Inferior parietal cortex (tissue), 1 donor: ENCODE measurements around the gene FRMD1.

Source experiments
- DNase-seq: peaks from one replicate; pipeline ENCODE4 v3.0.0-alpha.2; 2016; ENCODE audit errors: extremely low spot score

Gene FRMD1

DNA sequence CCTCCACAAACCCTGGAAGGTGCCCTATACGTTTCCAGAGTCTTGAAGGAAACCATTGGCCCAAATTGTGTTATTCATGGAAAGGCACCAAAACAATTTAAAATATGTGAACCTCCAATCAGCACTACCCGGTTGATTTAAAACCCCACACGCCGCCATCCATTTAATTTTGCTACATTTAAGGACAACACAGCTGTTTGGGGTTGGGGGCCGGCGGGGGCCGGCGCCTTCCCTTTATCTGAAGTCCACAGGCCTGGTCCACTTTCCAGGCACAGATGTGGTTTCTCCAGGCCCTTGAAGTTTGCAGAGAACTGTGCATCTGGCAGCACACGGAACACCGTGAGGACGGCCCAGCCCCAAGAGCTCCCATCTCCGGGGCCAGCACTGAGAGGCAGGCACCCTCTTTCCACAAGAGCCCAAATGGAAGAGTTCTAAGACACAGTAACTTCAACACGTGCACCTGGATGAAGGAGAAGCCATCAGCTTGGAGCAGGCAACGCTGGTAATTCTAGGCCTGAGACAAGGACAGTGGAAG lies 16.8 kb upstream of the FRMD1 start:
- no peak for DNase-seq

DNA sequence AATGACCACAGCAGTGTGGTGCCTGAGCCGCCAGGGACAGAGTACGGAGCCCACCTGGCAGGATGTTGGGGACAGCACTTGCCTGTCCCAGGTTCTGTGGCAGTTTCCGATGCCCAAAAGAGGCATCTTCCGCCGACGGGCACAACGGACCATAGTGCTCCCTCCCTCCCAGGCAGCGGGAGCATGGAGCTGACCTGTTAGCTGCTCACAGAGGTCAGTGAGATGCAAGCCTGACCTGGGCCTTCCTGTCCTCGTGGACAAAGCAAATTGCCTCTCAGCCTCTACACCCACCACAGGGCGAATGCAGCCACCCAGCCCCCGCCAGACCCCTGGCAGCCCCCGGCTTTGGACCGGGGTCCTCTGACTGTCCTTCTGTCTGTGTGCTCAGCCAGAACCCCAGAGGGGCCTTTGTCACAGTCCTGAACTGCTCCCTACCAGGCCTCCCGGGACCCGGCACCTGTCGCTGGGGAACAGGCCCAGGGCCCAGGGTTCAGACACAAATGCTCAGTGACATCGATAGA lies 16.2 kb upstream of the FRMD1 start:
- DNase-seq, result no peak

DNA sequence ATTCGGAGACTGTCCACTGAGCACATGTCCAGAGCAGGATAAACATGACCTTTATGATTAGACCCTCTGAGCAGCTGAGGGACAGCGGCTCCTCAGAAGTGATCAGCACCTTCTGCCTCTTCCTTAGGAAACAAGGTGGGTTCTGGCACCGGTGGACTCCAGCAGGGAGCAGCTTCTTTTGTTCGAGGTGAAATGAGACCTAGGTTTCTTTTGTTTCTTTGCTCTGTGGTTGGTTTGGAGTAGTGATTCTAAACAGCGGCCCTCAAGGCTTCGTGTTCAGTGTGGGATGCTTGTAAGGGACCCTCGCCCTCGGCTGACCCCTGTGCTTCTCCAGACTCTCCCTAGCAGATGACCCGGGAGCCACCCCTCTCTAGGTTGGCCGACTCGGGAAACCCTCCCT lies 14.6 kb upstream of the FRMD1 start:
- DNase-seq, result no peak

DNA sequence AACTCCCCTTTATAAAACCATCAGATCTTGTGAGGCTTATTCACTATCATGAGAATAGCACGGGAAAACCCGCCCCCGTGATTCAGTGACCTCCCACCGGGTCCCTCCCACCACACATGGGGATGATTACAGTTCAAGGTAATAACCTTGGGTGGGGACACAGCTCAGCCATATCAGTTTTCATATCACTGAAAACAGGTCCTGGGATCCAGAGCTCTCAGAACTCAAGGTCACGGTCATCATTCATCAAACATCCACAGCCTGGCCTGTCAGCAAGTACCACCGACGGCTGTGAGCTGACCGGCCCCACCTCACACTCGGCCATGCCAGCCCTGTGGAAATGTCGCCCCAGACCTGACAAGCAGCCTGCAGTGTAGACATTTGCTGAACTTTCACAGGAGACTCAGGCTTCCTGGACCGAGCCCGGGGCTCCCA lies 14.1 kb upstream of the FRMD1 start:
- DNase-seq, result no peak

DNA sequence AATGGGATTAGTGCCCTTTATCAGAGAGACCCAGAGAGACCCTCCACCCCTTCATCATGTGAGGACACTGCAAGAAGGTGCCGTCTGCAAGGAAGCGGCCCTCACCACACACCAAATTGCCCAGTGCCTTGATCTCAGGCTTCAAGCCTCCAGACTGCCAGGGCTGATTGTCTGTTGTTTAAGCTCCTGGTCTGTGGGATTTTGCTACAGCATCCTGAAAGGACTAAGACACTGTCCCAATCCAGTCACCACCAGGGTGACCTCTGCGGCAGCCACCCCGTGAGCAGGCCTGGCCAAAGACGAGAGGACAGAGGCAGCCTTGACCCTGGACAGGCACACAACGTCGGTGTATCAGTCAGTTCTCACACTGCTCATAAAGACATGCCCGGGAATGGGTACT lies 13.5 kb upstream of the FRMD1 start:
- no peak for DNase-seq

DNA sequence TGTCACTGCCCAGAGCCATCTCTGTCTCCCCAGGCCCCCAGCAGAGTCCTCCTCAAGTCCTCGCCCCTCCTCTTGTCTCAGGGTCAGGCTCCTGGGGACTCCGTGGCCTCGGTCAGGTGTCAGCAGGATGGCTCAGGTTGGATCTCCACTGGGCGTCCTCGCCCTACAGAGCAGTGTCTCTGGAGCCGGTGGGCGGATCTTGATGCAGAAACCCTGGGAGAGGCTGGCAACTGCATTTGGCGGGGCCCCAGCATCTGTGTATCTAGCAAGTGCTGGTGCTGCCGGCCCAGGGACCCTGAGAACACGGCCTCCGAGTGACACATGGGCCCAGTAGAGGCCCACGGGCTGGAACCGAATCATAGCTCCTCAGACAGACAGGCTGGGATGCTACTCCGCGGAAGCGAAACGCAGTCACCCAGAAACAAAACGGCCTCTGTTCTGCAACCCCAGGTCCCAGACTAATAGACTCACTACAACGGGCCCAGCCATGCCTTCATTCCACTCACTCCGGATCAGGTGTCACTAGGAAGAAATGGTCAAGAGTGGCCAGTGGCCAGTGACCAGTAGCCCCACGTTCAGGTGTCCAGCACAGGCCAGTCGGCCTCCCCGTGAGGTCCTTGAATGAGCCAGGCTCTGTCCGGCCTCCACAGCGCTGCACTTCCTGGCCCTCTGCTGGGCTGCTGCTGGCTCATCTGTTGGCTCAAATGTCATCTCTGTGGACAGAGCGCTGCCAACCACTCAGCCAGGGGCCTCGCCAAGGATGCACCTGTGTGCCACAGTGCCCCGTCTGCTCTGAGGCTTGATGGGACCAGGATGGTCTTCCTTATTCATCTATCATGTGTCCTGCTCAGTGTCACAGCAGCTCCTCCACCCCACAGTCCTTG lies 12.6 kb upstream of the FRMD1 start:
- no peak for DNase-seq

DNA sequence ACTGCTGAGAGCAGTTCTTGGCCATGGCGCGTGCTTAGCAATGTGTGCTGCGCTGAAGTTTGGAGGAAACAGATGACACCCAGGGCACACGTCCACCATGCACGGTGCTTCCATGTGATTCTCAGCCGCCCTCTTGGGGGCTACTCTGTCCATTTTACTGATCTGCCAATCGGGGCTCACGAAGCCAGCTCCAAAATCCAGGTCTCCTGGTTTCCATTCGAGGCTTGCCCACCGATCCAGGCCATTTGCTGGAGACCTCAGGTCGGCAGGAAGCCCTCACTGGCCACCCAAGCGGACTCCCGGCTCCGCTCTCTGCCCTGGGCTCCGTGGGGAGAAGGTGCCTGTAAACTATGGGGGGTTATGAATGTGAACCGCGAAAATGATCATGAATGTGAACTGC lies 11.7 kb upstream of the FRMD1 start:
- DNase-seq, result no peak

DNA sequence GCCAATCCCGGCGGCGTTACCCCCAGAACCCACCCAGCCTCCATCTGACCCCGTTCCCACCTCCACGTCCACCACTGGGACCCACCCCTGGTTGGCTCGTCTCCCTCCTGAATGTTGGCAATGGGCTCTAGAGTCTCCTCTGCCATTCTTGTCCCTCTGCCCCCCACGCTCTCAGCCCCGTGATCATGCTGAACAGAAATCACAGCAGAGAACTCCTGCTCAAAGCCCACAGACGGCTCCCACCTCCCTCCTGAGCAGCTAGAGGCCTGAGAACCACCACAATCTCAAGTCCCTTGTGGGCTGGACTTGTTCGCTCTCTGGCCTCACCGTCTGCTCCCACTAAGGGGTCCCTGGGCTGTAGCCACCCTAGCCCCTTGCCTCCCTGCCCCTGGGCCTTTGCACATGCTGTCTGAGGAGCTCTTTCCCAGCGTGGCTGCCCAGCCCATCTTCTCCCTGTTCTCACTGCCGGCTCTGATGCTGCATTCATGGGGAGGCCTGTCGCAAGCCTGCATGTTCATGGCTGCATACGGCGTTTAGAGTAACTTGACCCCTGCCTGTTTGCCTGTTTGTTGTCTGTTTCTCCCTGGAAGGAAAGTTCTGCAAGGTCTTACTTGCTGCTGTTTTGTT lies 11.2 kb upstream of the FRMD1 start:
- no peak for DNase-seq

DNA sequence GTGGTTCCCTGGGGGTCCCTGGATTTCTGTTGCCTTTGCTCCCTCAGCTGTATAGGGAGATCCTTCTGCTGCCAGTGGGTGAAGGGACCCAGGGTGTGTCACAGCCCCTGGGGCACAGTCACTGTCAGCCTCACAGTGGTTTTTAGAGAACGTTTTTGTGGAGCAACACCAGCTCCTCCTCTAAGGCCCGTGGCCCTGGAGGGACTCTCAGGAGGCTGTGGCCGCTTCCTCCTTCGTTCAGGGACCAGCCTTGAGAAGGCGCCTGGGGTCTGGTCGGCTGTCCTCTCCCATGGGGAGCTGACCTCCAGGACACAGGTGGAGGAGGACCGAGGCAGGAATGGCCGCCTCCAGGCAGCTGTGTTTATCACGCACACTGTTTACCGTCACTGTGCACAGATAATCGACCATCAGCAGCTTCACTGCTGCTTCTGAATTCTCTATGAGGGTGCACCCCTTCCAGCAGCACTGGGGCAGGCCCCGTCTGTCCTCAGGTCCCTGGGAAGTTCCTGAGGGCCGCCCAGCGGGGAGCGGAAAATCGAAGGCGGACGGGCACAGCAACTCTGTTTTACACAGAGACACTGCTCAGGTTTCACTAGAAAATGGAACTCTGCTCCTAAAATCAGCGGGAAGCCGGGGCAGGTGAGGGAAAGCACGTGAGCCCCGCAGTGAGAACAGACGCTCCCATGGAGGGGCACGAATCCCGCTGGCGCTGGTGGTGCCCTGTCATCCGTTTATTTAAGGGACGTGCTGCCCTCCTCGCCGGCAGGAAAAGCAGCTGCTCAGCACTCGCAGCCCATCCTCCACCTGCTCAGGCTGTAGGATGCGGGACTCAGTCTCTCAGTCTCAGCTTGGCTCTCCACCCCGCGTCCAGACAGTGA lies 10.4 kb upstream of the FRMD1 start:
- DNase-seq, result no peak

DNA sequence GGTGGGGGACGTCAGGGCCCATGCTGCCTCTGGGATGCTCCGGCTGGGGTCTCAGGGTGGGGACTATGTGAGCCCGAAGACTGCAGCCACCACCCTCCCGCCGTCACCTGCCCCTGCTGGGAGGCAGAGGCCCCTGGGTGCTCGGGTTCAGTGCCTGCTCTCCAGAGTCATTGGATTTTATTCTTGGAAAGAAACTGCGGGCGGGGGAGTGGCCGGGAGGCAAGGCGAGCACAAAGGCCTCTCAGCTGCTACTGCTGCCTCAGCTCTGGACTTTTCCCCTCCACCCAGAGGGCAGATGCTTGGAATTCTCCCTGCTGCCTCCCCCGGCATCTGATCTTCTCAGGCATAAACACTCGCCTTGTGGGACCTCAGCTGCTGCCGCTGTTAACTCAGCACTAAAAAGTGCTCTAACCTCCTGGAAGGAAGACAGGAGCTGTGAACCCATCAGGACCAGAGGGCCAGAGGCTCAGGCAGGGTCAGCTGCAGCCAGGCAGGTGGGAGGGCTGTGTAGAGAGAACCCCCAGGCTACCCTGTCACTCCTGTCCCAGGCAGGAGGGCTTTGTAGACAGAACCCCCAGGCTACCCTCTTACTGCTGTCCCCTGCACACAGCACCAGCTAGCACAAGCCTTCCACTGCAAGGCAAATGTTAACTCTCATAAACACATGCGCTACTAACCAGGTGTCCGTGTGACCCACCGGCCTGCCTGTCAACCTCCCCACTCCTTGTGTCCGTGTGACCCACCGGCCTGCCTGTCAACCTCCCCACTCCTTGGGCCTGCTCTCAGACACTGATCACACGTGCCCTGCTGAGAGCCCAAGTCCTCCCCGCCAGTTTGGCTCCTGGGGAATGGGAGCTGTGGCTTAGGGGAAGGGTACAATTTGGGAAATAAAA lies 9.4 kb upstream of the FRMD1 start:
- DNase-seq, result no peak

DNA sequence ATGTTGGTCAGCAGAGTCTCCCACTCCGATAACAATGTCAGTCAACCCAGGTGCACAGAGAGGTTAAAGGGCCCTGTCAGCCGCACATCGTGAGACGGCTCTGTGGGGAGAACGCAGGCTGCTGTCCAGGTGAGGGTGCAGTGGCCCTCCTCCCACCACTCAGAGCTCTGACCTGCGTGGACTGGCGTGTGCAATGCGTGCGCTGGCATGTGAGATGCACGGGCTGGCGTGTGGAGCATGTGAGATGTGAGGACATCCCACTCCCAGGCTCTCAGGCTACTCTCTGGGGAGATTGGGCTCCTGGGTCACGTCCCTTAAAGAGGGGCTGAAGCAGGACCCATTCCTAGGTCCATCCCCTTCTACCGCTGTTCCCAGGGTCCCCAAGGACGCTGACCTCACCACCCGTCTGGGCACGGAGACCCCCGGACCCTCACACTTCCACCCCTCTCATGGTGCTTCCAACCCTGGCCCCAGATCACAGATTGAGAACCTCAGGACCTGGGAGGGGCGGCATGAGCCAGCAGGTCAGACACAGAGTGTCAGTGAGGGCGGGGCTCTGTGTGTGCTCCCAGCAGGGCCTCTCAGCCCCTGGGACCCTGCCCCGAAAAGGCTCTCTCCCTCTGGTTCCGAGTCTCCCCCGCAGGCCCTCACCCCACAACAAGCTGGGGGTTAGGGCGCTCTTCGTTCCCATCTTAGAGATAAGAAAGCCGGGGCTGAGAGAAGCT lies 8.6 kb upstream of the FRMD1 start:
- no peak for DNase-seq

DNA sequence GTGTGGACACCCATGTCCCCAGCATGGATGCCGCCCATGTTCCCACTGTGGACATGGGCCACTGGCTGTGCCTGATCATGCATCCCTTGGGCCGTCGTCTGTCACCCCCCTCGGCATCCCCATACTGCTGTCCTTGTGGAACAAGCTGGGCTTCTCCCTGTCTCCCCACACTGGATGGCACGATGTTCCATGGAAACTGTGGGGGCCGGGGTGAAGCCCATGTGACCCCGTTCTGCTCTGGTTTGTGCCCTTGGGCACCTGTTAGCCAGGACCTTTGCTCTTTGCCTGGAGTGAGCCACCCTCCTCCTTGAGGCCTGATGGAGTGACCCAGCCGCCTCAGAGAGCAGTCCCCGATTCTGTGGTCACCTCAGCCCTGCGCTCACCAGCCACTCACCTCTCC lies 7.6 kb upstream of the FRMD1 start:
- DNase-seq, result no peak

DNA sequence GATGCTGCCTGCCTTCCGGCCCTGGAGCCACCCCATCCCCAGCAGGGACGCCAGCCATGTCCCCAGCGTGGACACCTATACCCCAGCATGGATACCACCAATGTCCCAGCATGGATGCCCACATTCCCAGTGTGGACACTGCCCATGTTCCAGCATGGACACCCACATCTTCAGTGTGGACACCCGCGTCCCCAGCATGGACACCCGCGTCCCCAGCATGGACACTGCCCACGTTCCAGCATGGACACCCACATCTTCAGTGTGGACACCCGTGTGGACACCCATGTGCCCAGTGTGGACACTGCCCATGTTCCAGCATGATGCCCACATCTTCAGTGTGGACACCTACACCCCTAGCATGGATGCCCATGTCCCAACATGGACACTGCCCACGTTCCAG lies 7.1 kb upstream of the FRMD1 start:
- DNase-seq, result no peak

DNA sequence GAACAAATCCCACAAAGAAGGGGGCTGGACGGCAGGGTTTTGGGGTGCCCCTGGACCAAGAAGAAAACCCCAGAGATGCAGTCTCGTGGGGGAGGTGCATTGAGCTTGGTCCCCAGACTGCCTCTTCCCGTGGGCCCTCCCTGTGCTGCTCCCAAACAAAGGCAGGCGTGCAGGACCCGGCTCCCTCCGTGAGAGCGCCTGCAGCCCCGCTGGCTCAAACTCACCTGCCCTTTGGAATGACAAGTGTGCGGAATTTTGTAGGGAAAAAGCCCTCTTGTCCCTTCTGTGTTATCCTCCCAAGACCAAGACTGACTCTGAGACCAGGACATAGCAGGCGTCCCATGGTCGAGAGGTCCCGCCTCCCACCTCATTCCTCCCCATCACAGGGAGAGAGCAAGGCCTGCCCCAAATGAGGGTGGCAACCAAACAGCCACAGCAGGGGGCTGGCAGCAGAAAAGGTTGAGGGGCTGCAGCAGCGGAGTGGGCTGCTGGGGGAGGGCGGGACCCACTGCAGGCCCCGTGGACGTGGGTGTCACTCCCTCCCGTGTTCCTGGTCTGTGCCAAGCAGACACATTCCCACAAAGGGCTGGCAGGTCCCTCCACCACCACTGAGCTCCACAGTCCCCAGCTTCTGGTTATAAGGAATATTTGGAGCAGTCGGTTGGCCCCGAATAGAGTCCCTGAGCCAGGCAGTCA lies 5.6 kb upstream of the FRMD1 start:
- DNase-seq, result no peak

DNA sequence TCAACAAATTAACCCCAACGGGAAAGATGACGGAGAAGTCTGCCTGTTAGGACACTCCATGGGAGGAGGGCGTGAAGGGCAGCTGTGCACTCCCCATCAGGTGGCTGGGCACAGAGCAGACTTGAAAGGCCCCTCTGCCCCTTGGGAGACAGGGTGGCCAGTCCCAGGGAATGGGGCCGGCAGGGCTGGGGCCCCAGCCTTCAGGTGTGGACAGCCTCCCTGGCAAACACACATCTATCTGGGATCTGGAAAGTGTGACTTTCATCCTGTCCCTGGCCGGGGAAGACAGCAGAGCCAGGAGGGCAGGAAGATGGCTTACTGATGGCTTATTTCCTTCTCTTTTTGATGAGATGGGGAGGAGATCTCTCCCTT lies 4.5 kb upstream of the FRMD1 start:
- DNase-seq, result no peak

DNA sequence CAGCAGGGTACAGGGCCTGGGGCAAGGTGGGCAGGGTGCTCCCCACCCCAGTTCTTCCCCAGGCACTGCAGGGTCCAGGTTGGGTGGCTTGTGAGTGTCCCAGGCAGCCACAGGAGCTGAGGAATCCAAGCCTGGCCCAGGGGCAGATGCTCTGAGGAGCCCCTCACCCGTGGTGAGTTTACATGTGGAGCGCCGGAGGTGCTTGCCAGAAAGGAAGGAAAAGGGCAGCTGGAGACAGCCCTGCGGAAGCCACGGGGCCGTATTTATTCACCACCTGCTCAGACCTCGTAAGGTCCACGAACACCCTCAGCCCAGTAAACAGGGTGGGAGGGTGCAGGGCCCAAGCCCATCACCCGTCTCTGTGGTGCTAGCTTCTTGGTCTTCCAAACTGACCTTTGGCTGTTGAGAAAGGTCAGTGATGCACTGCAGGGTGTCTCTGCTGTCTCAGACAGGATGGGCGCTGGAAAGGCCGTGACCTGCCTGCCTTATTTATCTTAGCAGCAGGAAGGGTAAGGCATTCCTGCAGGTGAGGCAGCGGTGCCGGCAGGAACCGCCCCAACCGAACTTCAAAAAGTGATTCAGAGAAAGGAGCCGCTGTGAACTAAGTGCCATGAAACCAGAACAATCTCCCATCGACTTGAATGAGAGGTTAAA lies 4.0 kb upstream of the FRMD1 start:
- no peak for DNase-seq

DNA sequence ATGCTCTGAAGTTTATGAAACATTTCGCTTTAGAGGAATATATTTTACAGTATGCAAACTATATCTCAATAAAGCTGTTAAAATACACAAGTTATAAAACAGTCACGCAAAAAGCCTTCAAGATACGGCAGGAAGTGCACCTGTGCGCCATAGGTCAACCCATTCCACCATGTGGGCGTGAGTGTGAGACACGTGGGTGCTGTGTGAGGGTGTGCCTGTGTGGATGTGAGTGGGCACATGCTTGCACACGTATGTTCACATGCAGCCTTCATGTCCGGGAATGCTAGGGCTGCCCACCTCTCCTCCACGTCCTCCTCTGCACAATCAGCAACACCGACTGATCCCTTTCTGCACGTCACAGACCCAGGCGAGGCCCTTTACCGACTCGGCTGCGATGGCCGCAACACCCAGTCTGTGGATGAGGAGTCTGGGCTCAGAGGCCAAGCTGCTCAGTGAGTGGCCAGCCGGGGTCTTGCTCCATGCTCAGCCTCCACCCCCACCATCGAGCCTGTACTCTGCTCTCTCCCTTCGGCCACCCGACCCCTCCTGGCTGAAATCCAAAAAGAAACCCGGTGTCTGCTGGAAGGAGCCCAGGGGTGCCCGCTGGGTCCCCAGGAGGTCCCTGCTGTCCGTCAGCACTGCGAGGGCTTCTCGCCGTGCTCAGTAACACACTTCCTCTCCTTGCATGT lies 3.0 kb upstream of the FRMD1 start:
- no peak for DNase-seq

DNA sequence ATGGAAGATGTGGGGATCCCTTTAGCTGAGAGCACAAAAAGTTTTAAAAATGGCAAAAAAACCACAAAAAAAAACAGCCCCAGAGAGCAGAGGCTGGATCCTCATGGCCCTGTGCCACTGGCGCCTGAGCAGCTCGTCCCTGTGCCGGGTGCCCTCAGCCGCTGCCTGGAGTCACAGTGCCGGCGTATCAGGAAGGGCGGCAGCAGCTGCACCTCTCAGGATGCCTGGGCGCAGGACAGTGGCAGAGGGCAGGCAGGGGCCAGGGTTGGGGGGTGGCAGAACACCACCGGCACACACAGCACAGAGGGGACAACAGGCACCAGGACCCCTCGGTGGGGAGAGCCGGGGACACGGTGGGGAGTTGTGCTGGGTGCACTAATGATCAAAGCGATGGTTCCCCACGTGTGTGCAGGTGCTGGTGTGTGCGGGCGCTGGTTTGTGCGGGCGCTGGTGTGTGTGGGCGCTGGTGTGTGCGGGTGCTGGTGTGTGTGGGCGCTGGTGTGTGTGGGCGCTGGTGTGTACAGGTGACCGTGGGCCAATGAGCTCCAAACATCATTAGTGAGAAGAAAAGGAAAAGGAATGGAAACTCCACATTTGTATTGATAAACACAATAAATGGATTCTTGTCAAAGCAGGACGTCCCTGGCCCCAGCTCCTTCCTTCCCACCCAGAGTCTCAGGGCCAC lies 1.5 kb upstream of the FRMD1 start:
- no peak for DNase-seq
